HUDEP-2 (cell line): Measurements from ENCODE around the gene ERC1.

Experiments used
- DNase-seq, 76 experiments: peaks; one replicate each; lab custom pipeline; 2025; ENCODE audit not compliant: unreplicated experiment in 76 of 76; lab: John Stamatoyannopoulos, UW

The ERC1 gene

DNA sequence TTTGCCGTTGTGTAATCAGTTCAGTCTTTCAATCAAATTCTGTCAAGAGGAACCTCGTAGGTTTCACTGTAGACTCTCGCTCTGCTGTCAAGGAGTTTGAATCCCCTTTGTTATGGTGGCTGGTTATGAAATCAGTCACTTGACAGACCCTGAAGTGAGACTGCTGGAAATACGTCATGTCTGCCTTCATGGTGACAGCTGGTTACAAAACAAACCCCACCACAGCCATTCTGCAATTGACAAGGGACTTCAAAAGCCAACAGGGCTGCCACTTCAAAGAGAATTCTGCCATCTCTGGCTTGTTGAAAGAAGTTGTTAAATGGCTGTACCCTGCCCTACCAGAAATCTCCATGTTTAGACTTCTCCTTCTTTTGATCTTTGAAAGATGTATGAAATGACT is 286.9 kb downstream of the ERC1 start:
- no peak for DNase-seq

DNA sequence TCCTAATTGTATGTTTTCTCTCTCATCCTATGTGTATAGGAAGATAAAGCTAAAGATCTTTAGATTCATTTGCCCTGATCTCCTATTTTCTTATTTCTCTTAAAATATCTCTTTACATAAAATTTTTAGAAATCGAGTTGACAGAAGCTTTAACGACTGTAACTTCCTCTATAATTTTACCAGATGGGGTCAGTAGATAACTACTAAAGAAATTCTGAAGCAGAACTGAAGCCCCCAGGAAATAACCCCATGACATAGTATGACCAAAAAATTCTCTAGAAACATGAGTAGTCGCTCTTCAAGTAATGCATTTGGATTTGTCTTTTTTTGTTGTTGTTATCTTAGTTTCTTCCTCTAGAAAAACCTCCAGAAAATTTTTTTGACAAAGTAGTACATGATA is 288.0 kb downstream of the ERC1 start:
- DNase-seq: peak in 2 of 76 experiments; percentile 4 to 11

DNA sequence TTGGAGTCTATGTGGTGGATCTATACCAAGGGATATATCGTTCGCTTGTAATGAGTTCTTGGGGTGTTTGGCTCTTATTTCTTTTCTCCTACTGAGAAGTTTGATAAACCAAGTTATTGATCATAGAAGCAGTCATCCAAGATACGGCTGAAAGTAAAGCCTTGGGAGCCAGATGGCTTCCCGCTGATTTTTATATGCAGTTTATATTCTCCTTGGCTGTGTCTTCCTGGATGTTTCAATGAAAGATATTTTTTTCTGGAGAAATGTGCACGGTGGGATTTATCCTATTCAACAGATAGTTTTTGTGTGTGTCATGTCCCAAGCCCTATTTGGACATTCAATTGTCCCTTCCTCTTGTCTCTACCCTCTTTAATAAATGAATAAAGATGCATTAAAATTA is 289.0 kb downstream of the ERC1 start:
- DNase-seq: no peak

DNA sequence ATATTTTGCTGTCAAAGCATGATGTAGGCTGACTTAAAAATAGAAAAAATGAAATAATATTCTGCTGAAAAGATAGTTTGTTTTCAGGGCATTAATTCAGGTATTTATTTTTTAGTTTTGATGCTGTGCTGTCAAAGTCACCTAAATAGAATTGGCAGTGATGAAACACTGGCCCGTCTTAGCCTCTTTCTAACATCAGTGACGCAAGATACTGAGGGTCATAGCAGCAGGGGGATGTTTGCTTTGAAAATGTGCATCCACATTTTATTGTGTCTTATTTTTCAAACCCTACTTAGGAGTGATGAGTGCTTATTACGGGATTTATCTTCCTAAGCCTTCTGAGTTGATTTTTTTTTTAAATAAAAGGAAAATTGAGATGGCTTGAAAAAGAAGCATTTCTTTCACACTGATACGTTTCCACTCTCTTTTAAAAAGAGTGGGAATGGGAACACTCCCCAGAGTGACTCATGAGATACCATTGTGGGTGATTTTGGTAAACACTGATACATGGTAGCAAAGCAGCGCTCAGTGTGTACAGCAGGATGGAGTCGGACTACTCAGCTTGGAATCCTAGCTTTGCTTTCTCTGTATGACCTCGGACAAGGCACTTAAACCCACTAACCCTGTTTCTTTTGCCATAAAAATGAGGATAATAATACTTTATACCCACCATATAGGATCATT is 290.8 kb downstream of the ERC1 start:
- DNase-seq: no peak

DNA sequence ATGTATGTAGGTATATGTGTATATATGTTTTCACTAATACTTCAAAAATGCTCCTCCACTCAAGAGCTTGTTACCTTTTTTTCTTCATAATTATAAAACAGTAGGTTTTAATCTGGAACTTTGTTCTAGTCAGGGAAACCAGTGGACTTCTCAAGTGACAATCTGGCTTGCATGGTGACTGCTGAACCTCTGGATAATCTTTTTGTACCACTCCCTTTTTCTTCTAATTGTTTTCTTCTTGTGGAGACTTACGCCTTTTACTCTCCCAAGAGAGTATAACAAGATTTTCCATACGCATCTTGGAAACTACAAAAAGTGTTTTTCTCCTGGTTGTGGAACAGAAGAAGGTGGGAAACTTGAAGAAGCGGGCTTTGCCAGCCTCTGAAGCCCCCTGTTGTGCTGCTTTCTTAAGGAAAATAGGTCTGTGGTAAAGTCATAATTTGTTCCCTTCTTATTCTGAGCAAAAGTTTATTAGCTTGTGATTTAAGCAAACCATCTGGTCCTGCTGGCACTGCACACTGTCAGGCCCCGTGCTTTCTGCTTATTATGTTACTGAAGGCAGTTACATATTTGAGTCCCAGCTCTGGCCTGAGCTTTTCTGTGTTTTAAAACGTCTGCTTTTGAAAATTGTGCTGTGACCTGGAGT is 291.8 kb downstream of the ERC1 start:
- DNase-seq: no peak

DNA sequence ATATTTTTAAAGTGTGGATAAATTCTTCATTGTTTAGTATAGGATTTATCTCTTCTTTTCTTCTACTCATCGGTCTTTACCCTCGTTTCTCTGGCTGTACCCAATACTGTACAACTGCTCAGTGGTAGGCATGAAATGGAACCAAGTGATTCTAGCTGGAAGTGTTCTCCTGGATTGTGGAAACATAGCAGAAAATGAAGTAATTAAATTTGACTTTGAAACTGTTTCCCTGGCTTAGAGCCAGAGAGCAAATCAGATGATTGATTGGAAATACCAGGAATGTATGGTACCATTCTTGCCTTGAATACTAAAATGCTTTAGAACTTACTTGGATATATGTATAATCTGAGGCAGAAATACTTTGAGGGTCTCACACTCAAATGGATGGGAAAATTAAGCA is 292.3 kb downstream of the ERC1 start:
- no peak for DNase-seq

DNA sequence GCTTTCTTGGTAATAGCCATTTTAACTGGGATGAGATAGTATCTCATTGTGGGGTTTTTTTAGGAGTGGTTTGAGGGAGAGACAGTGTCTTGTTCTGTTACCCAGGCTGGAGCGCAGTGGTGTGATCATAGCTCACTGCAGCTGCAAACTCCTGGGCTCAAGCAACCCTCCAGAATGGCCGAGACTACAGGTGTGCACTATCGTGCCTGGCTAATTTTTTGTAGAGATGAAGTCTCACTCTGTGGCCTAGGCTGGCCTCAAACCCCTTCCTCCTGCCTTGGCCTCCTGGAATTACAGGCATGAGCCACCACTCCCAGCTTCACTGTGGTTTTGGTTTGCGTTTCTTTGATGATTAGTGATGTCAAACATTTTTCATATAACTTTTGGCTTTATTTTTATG is 293.6 kb downstream of the ERC1 start:
- DNase-seq: no peak

DNA sequence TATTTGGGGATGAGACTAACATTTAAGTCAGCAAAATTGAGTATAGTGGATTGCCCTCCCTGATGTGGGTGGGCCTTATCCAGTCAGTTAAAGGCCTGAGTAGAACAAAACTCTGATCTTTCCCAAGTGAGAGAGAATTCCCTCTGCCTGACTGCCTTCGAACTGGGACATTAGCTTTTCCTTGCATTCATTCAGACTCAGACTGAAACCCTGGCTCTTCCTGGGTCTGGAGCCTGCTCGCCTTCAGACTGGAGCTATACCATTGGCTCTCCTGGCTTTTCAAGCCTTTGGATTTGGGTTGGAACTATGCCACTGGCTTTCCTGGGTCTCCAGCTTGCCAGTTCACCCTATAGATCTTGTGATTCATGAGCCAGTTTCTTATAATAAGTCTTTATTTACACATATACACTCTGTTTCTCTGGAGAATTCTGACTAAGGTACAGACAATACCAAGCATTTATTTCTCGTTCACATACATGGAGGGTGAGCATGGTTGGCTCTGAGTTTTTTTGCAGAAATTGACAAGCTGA is 296.5 kb downstream of the ERC1 start:
- DNase-seq: no peak

DNA sequence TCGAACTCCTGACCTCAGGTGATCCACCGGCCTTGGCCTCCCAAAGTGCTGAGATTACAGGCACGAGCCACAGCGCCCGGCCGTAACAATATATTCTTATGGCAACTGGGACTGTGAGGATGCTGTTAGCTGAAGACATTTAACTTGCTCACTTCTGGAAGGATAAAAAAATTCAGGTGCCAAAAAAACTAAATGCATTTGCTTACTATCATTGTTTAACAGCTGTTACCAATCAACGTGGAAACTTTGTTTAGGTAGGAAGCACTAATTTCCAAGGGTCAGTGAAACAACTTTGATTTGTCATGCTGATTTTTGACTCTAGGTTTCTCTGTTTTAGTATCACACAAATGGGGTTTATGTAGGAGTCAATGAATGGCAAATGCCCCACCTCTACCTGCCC is 297.3 kb downstream of the ERC1 start:
- DNase-seq: no peak

DNA sequence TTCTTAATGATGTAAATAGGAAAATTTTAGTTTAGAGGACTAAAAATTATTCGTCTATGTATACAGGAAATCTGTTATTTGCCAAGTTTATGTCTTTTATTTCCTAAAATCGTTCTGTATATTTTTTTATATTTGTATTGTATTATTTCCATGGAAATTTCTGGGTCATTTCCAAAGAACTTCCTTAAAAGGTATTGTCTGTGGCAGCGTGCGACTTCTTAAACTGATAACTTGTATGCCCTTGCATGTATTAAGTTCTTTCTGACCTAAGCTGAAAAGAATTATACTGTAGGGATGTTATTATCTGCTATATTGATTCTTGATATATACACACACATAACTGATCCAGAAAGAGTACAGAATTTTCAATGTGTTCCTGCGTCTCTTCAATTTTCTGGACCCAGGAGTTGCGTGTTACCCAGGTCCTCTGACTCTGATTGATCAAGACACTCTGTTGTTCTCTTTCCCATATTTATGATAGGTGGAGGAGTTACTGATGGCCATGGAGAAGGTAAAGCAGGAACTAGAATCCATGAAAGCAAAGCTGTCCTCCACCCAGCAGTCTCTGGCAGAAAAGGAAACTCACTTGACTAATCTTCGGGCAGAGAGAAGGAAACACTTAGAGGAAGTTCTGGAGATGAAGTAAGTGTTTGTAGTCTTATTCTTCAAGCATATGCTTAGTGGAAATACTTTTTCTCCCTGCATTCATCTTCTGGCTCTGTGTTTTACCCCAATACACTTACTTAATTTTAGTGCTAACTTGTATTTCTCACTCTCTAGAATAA is 298.5 kb downstream of the ERC1 start:
- DNase-seq: no peak

DNA sequence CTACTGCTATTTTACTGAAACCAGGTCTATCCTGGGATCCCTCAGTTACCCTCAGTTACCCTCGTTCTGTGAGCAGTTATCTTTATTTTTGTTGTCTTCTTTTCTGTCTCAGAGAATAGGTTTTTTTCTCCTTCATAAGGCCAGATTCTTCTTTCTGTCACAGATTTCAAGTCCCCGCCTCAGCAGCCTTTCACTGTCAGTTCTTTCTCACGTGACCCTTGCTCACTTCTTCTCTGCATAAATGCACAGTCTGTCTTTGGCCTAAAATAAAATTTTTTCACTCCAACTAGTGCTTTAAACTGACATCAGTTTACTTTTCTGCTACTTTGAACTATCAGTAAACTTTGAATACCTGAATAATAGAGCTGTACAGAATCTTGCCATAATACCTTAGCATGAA is 299.7 kb downstream of the ERC1 start:
- no peak for DNase-seq

DNA sequence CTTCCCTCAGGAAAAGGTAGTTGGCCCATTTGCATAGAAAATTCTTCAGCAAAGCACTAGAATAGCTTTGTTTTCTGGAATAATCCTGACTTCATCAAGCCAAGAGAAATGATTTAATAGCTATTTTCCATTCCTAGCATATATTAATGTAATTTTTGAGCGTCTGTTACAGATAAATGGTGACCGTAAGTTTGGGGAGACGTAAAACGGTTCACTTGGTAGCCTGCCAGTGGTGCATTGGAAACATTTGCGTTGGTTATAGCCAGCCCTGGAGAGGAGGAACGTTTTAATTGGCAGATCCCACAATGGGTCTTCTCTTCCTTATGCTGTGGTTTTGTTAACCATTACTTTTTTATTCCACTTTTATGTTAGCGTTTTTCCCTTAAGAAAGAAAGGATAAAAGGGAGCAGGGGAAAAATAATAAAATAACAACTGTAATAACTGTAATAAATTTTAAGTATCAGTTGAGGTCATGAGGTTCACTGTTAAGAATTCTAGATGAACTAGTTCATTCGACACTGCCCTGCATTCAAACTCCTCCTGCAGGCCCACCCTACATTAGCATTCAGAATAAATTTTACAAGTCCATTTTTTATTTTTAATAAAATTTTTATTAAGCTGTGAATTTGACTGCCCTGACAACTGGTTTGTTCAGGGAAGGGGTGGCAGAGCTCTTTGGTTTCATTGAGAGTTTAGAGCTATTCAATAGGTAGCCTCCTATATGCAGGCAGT is 300.7 kb downstream of the ERC1 start:
- DNase-seq: no peak

DNA sequence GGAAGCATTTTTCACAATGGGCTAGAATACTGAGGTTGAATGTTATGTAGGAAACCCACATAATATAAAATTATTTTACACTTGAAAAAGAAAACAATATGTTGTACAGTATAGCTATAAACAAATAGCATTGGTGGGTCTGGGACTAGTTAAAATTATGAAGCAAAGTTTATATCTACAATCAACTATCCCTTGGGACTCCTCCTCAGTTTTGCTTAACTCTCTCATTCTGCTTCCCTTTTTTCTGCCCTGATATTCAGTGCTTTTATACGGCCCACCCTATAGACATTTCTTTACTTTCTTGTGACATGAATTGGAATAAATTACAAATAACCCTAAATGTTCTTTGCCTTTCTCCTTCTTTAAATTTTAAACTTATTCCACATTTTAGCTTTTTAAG is 302.9 kb downstream of the ERC1 start:
- no peak for DNase-seq

DNA sequence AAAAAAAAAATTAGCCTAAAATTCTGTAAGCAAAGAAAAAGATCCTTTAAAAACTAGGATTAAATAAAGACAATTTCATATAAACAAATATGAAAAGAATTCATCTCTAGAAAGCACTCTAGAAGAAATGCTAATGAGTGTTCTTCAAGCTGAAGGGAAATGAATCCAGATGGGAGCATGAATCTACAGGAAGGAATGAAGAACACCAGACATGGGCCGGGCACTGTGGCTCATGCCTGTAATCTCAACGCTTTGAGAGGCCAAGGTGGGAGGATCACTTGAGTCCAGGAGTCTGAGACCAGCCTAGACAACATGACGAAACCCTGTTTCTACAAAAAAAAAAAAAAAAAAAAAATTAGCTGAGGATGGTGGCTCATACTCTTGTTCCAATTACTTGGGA is 306.2 kb downstream of the ERC1 start:
- DNase-seq: no peak

DNA sequence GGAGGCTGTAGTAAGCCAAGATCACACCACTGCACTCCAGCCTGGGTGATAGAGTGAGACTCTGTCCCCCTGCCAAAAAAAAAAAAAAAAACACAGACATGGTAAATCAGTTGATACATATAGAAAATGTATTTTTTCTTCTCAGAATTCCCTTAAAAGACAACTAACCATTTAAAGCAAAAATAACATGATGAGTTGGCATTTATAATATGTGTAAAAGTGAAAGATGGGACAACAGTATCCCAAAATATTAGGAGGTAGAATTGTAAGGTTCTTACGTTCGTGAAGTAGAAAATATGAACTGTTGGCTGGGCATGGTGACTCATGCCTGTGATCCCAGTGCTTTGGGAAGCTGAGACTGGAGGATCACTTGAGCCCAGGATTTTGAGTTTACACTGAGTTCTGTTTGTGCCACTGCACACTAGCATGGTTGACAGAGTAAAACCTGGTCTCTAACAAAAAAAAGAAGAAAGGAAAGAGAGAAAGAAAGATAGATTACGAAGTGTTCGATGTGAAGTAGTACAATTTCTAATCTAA is 306.7 kb downstream of the ERC1 start:
- DNase-seq: no peak

DNA sequence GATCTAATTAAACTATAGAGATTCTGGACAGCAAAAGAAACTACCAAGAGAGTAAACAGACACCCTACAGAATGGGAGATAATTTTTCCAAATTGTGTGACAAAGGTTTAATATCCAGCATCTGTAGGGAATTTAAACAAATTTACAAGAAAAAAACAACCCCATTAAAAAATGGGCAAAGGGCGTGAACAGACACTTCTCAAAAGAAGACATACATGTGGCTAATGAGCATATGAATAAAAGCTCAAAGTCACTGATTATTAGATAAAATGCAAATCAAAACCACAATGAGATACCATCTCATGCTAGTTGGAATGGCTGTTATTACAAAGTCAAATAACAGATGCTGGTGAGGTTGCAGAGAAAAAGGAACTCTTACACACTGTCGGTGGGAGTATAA is 309.4 kb downstream of the ERC1 start:
- no peak for DNase-seq

DNA sequence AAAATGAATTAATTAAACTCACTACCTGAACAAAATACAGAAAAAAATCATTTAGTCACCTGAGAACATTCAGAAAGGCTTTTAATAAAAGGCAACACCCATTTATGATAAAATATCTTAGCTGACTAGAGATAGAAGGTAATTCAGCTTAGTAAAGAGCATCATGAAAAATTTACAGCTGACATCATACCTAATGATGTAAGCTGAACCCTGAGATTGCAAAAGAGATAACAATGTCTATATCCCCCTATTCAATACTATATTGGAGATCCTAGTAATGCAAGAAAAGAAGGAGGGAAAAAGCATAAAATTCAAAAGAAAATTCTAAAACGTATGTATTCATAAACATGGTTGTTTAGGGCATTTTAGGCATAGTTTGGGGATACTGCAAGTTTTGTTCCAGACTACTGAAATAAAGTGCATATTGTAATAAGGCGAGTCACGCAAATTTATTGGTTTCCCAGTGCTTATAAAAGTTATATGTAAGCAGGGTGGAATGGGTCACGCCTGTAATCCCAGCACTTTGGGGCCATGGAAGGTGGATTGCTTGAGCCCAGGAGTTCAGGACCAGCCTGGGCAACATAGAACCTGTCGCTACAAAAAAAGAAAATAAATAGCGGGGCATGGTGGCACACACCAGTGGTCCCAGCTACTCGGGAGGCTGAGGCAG is 311.3 kb downstream of the ERC1 start:
- DNase-seq: no peak

DNA sequence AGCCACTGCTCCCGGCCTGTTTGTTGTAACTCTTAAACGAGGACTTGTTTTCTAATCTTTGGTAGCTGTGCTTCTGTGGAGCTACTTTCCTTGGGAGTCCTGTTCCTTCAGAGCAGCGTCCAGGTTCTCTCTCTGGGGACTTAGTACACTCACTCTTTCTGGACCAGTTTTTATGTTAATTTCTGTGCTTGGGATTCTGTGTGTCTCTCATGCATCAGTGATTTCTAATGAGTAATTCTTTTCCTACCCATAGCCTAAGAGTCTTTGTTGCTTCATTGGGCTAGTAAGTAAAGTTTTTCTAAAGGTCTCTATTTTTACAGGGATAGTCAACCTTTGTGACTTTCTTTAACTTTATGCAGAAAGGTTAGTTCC is 314.0 kb downstream of the ERC1 start:
- peak in 5 of 76 experiments; percentile 10 to 50 (median 40) for DNase-seq

DNA sequence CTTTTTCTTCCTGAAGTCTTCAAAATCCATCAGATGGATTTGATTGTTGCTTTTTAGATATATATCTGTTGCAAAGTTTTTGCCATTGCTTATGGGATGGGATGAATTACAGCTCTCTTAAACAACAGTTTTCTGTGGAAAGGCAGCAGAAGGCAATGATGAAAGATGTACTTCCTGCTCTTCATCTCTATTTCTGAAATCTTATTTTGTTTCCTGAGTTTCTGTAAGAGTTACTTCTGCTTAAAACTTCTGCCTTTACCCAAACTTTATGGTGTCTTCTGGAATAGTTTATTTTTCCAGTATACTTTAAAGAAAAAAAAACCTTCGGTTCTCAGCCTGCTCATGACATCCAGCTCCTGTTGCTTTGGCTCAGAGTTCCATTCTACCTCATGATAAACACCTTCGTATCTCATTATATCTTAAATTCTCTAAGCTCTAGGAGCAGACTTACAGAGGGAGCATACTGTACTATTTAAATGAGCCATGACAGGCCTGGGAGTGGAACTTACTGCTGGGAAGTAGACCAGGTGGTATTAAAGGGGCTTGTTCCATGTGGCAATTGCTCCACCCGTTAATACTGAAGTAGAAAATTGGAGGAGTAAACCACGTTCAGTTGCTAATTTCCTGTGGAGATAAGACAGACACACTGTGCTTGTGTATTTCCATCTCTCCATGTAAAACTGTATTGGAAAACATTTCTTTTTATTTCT is 314.9 kb downstream of the ERC1 start:
- peak in 17 of 76 experiments; percentile 6 to 50 (median 19) for DNase-seq

DNA sequence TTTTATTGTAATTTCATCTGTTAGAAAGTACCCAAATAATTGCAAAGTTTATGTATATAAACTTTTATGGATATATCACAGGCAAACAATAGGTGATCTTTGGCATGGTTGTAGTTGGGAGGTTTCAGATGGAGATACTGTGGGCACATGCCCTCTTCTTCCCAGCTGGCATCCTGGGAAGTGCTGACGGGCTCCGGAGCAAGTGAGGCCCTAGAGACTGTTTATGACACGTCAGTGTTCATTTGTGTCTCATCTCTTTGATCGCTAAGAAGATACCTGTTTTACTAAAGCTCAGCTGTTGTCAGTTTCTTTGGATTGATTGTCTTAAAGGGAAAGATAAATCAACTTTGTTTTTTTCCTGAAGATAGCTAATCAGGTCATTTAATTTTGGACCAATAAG is 315.8 kb downstream of the ERC1 start:
- DNase-seq: no peak
